Parathyroid adenoma (tissue), 2 donors: ENCODE data around the gene MALSU1.

Source experiments
- H2AFZ ChIP-seq: fragments of 300-600 bp; sonication (generic); one replicate; pipeline ENCODE4 v1.7.0; 2017; ENCODE audit warnings: antibody characterized with exemption, mild to moderate bottlenecking
- H3K27ac ChIP-seq: fragments of 300-600 bp; sonication (generic); one replicate; pipeline ENCODE4 v1.7.0; 2017
- H3K27me3 ChIP-seq: fragments of 300-600 bp; sonication (generic); one replicate; pipeline ENCODE4 v1.7.0; 2017; ENCODE audit warnings: low read length; ENCODE audit not compliant: control insufficient read depth, insufficient read depth
- H3K36me3 ChIP-seq: fragments of 300-600 bp; sonication (generic); one replicate; pipeline ENCODE4 v1.7.0; 2017; ENCODE audit warnings: low read length; ENCODE audit not compliant: control insufficient read depth, insufficient read depth
- H3K4me1 ChIP-seq: fragments of 300-600 bp; sonication (generic); one replicate; pipeline ENCODE4 v1.7.0; 2017; ENCODE audit warnings: control low read depth
- H3K4me2 ChIP-seq: fragments of 300-600 bp; sonication (generic); one replicate; pipeline ENCODE4 v1.7.0; 2017; ENCODE audit warnings: low read length
- H3K4me3 ChIP-seq: fragments of 300-600 bp; sonication (generic); one replicate; pipeline ENCODE4 v1.7.0; 2017; ENCODE audit warnings: low read depth, low read length
- H3K79me2 ChIP-seq: fragments of 300-600 bp; sonication (generic); one replicate; pipeline ENCODE4 v1.7.0; 2017; ENCODE audit warnings: control low read depth
- H3K9ac ChIP-seq: fragments of 300-600 bp; sonication (generic); one replicate; pipeline ENCODE4 v1.7.0; 2017; ENCODE audit warnings: mild to moderate bottlenecking
- H3K9me3 ChIP-seq: fragments of 300-600 bp; sonication (generic); one replicate; pipeline ENCODE4 v1.7.0; 2017; ENCODE audit warnings: low read length; ENCODE audit not compliant: control insufficient read depth
- CTCF ChIP-seq: fragments of 300-600 bp; sonication (generic); IDR thresholded peaks from one replicate; pipeline ENCODE4 v1.7.0; 2017; ENCODE audit warnings: antibody characterized with exemption, mild to moderate bottlenecking
- donor health status: primary hyperparathyroidism.

MALSU1 gene

GRCh38 chr7:23335621-23336020, 36.5 kb downstream of the MALSU1 start:
- H3K9ac ChIP-seq = no peak overlapping the region
- no peak overlapping the region for H3K4me2 ChIP-seq
- no peaks in the 10 kb centered on the region for H3K36me3 ChIP-seq
- H3K9me3 ChIP-seq = no peaks in the 10 kb centered on the region
- H3K27me3 ChIP-seq = no peaks in the 10 kb centered on the region
- H2AFZ ChIP-seq = no peak overlapping the region
- H3K79me2 ChIP-seq = no peaks in the 10 kb centered on the region
- no peak for TF ChIP-seq CTCF
- H3K4me3 ChIP-seq = no peak overlapping the region
- no peaks in the 10 kb centered on the region for H3K4me1 ChIP-seq
- H3K27ac ChIP-seq = no peak overlapping the region

GRCh38 chr7:23336086-23336485, 36.9 kb downstream of the MALSU1 start:
- no peak overlapping the region for H3K4me2 ChIP-seq
- H3K27me3 ChIP-seq = no peaks in the 10 kb centered on the region
- TF ChIP-seq CTCF = no peak
- H2AFZ ChIP-seq = no peak overlapping the region
- H3K27ac ChIP-seq = no peak overlapping the region
- H3K9me3 ChIP-seq = no peaks in the 10 kb centered on the region
- no peak overlapping the region for H3K9ac ChIP-seq
- H3K36me3 ChIP-seq = no peaks in the 10 kb centered on the region
- no peak overlapping the region for H3K4me3 ChIP-seq
- H3K79me2 ChIP-seq = no peaks in the 10 kb centered on the region
- H3K4me1 ChIP-seq = no peaks in the 10 kb centered on the region

- no peak overlapping the region for H2AFZ ChIP-seq
Measured at GRCh38 chr7:23336799-23337283, 37.7 kb downstream of the MALSU1 start.

GRCh38 chr7:23337374-23337773, 38.2 kb downstream of the MALSU1 start:
- no peaks in the 10 kb centered on the region for H3K9me3 ChIP-seq
- no peak overlapping the region for H3K4me2 ChIP-seq
- H3K36me3 ChIP-seq = no peaks in the 10 kb centered on the region
- no peak overlapping the region for H3K4me3 ChIP-seq
- no peaks in the 10 kb centered on the region for H3K79me2 ChIP-seq
- H3K27me3 ChIP-seq = no peaks in the 10 kb centered on the region
- H3K4me1 ChIP-seq = no peaks in the 10 kb centered on the region
- H3K9ac ChIP-seq = no peak overlapping the region
- no peak overlapping the region for H2AFZ ChIP-seq
- H3K27ac ChIP-seq = no peak overlapping the region
- no peak for TF ChIP-seq CTCF

More at GRCh38 chr7:23336799-23337283, 37.7 kb downstream of the MALSU1 start:
- H3K27ac ChIP-seq = no peak overlapping the region
- H3K27me3 ChIP-seq = no peaks in the 10 kb centered on the region
- H3K9ac ChIP-seq = no peak overlapping the region
- no peaks in the 10 kb centered on the region for H3K4me1 ChIP-seq
- no peak overlapping the region for H3K4me2 ChIP-seq
- no peaks in the 10 kb centered on the region for H3K9me3 ChIP-seq
- no peak overlapping the region for H3K4me3 ChIP-seq
- H3K36me3 ChIP-seq = no peaks in the 10 kb centered on the region
- TF ChIP-seq CTCF = no peak
- H3K79me2 ChIP-seq = no peaks in the 10 kb centered on the region

- Histone ChIP-seq H3K9ac (no peak overlapping the region), H3K4me2 (no peak overlapping the region), H3K27me3 (no peaks in the 10 kb centered on the region), H3K36me3 (no peaks in the 10 kb centered on the region), H3K4me3 (no peak overlapping the region), H3K9me3 (no peaks in the 10 kb centered on the region), H2AFZ (no peak overlapping the region), H3K27ac (no peak overlapping the region), H3K79me2 (no peaks in the 10 kb centered on the region), H3K4me1 (no peaks in the 10 kb centered on the region)
- TF ChIP-seq CTCF = no peak
Measured at GRCh38 chr7:23338439-23338838, 39.3 kb downstream of the MALSU1 start.
